GM12878 (cell line): ENCODE data around the gene BRAF. TPM values are rescaled to one million over a fixed set of nuclear protein-coding genes. Genes with fewer than 3 reads are reported as not detected.

Experiments
- ATAC-seq: fragments of 200-7000 bp; cut with Tn5 transposase; 3 replicates; pipeline ENCODE4 v1.9.1; 2020; ENCODE audit warnings: mild to moderate bottlenecking, moderate library complexity
- BruUV-seq: library from RNA; stranded (reverse); fragments of 400-500 nt; replicated peaks from 2 replicates; lab custom pipeline; 2021; lab: Mats Ljungman, UMichigan
- CTCF ChIA-PET: fragments of 300-600 bp; sonication (Branson Sonifier 250); formaldehyde crosslinking; extraction: SDS; loops from one replicate; lab custom pipeline; 2021; ENCODE audit warnings: inconsistent platforms; lab: Yijun Ruan, JAX
- POLR2A ChIA-PET: fragments of 350-600 bp; formaldehyde crosslinking; extraction: SDS; loops from one replicate; lab custom pipeline; 2021; ENCODE audit warnings: inconsistent platforms; lab: Charles Lee
- RAD21 ChIA-PET: fragments of 300-600 bp; sonication (Branson Sonifier 250); formaldehyde crosslinking; loops from one replicate; lab custom pipeline; 2023; ENCODE audit warnings: antibody characterized with exemption; ENCODE audit not compliant: unreplicated experiment; lab: Charles Lee
- SMC1A ChIA-PET: fragments of 300-600 bp; sonication (Branson Sonifier 250); formaldehyde crosslinking; loops from one replicate; lab custom pipeline; 2023; ENCODE audit not compliant: unreplicated experiment, uncharacterized antibody; lab: Charles Lee
- DNase-seq: peaks from one replicate; pipeline ENCODE4 v3.0.0-alpha.2; 2011; ENCODE audit warnings: low read depth, low spot score
- FAIRE-seq: peaks from 3 replicates; lab custom pipeline; 2011; peaks lifted over from hg19 to GRCh38; lab: Jason Lieb, UNC
- H2AFZ ChIP-seq: 2 replicates; pipeline ENCODE4 v1.6.0; 2011; ENCODE audit warnings: low read depth, low read length, control low read depth; ENCODE audit not compliant: control insufficient read depth
- H3K27ac ChIP-seq: 2 replicates; pipeline ENCODE4 v1.5.1; 2011; ENCODE audit warnings: control low read depth; ENCODE audit not compliant: control insufficient read depth, insufficient read depth
- H3K27me3 ChIP-seq, 2 experiments: replicated peaks in 1 of 2; 2 replicates each; pipeline versions ENCODE4 v1.6.0 to v1.6.1; 2011; ENCODE audit warnings: low read length in 1 of 2; ENCODE audit not compliant: control insufficient read depth in 2 of 2, insufficient read depth in 2 of 2
- H3K36me3 ChIP-seq, 2 experiments: 2 replicates each; pipeline ENCODE4 v1.5.1; 2011; ENCODE audit warnings: low read length in 1 of 2; ENCODE audit not compliant: control insufficient read depth in 2 of 2, insufficient read depth in 2 of 2
- H3K4me1 ChIP-seq: 2 replicates; pipeline ENCODE4 v1.6.1; 2011; ENCODE audit warnings: mild to moderate bottlenecking, low read length, moderate library complexity, mixed read lengths; ENCODE audit not compliant: control insufficient read depth, insufficient read depth
- H3K4me2 ChIP-seq: 2 replicates; pipeline ENCODE4 v1.6.0; 2011; ENCODE audit warnings: control low read depth; ENCODE audit not compliant: control insufficient read depth, insufficient read depth
- H3K4me3 ChIP-seq: fragments of 200-600 bp; sonication (generic); 2 replicates; pipeline ENCODE4 v1.5.1; 2016
- H3K79me2 ChIP-seq: 2 replicates; pipeline ENCODE4 v1.6.0; 2011; ENCODE audit warnings: low read length; ENCODE audit not compliant: control insufficient read depth, insufficient read depth
- H3K9ac ChIP-seq: 2 replicates; pipeline ENCODE4 v1.8.0; 2011; ENCODE audit warnings: low read length, control low read depth, mixed read lengths; ENCODE audit not compliant: control insufficient read depth, insufficient read depth
- H3K9me3 ChIP-seq: replicated peaks from 3 replicates; pipeline ENCODE4 v1.5.1; 2011; ENCODE audit warnings: mild to moderate bottlenecking, low read length; ENCODE audit not compliant: control insufficient read depth, insufficient read depth
- H4K20me1 ChIP-seq: 2 replicates; pipeline ENCODE4 v1.6.0; 2011; ENCODE audit not compliant: control insufficient read depth, insufficient read depth
- ATF2 ChIP-seq: IDR thresholded peaks from 2 replicates; pipeline ENCODE4 v1.6.1; 2012; ENCODE audit warnings: low read length, inconsistent platforms
- EED ChIP-seq: sonication (generic); IDR thresholded peaks from 2 replicates; pipeline ENCODE4 v1.6.1; 2016; ENCODE audit warnings: antibody characterized with exemption, low read depth
- IKZF1 ChIP-seq: fragments of 450-650 bp; conservative IDR thresholded peaks from 2 replicates; pipeline ENCODE4 v1.6.1; 2017; ENCODE audit warnings: antibody characterized with exemption, mild to moderate bottlenecking
- IKZF2 ChIP-seq, 2 experiments: fragments of 450-650 bp; IDR thresholded peaks; 2 replicates each; pipeline ENCODE4 v1.6.1; 2017; ENCODE audit warnings: mild to moderate bottlenecking in 2 of 2, moderate library complexity in 2 of 2
- MEF2A ChIP-seq: IDR thresholded peaks from 2 replicates; pipeline ENCODE4 v1.6.1; 2011; ENCODE audit warnings: low read depth, mild to moderate bottlenecking, low read length, moderate library complexity; ENCODE audit not compliant: insufficient read depth
- MXI1 ChIP-seq: fragments of 150-350 bp; IDR thresholded peaks from 2 replicates; pipeline ENCODE4 v1.6.1; 2011; ENCODE audit warnings: low read depth, mild to moderate bottlenecking, inconsistent platforms, low read length, improper control_type of control experiment
- PAX8 ChIP-seq: fragments of 450-650 bp; IDR thresholded peaks from 2 replicates; pipeline ENCODE4 v1.6.1; 2017; ENCODE audit warnings: mild to moderate bottlenecking, moderate library complexity
- SPI1 ChIP-seq: IDR thresholded peaks from 2 replicates; pipeline ENCODE4 v1.6.1; 2011; ENCODE audit warnings: low read depth, mild to moderate bottlenecking, low read length, moderate library complexity, borderline replicate concordance; ENCODE audit not compliant: insufficient read depth
- ZNF24 ChIP-seq: fragments of 450-650 bp; IDR thresholded peaks from 2 replicates; pipeline ENCODE4 v1.6.1; 2017; ENCODE audit warnings: antibody characterized with exemption, mild to moderate bottlenecking
- ZZZ3 ChIP-seq: IDR thresholded peaks from 2 replicates; pipeline ENCODE4 v1.6.1; 2011; ENCODE audit warnings: low read depth; ENCODE audit not compliant: control insufficient read depth, insufficient read length
- WGBS: methylation state at CpG from one replicate; pipeline ENCODE4 v1.1.6; 2016; ENCODE audit warnings: low lambda C conversion rate; ENCODE audit not compliant: insufficient replicate concordance, insufficient coverage; ENCODE audit errors: missing lambda C conversion rate; 5-methylcytosine and 5-hydroxymethylcytosine counted together
- in situ Hi-C: fragments of 300-500 bp; cut with MboI; formaldehyde crosslinking; loops from 9 replicates; pipeline ENCODE4 v1.14.3; 2018; ENCODE audit warnings: mixed read lengths
- intact Hi-C: fragments of 100-400 bp; cut with micrococcal nuclease; formaldehyde crosslinking; loops from one replicate; pipeline ENCODE4 v1.14.2; 2022; ENCODE audit not compliant: unreplicated experiment
- polyA plus RNA-seq, 11 experiments: library from polyadenylated mRNA; depleted of rRNA in 4 of 11; unstranded in 6 of 11; stranded (reverse) in 5 of 11; fragments of >200 nt; fragmentation: Nextera tagmentation in 4 of 11; fragmentation: Illumina TruSeq in 1 of 11; extraction: Ambion mirVana in 4 of 11; extraction: Trizol in 1 of 11; gene quantifications; 1 replicate in 1 of 11; 2 replicates in 10 of 11; pipeline versions ENCODE4 v1.2.1 to v1.2.3, GENCODE V29; 2011 to 2016; ENCODE audit warnings: inconsistent platforms in 2 of 11, missing spikeins in 2 of 11, low read depth in 1 of 11
- total RNA-seq, 4 experiments: library from RNA; depleted of rRNA in 3 of 4; stranded (reverse); fragments of >200 nt in 3 of 4; fragmentation: Illumina TruSeq in 1 of 4; extraction: Trizol in 1 of 4; gene quantifications; 2 replicates each; pipeline versions ENCODE4 v1.2.1 to v1.2.3, GENCODE V29; 2013 to 2021

The BRAF gene
- total and polyA plus RNA-seq, 10 of the 15 experiments (the other 5 are each of a cell fraction or from before 2014, with no cell fraction given): 2.6 to 31.0 (median 10.6) TPM

GRCh38 chr7:140719721-140720120, 205.0 kb downstream of the BRAF start:
- no peaks in the 10 kb centered on the region for H3K79me2 ChIP-seq
- TF ChIP-seq MEF2A (no peak), ZZZ3 (no peak), SPI1 (peak; percentile 37; the same call in 1 of the 2 replicates), PAX8 (no peak), IKZF1 (0 out of 2 replicates have a peak, but pooled peaks have one; percentile 13), EED (peak; percentile 48; the same call in 1 of the 2 replicates), IKZF2 (IDR thresholded peaks at IDR 0.05) (peak in 1 of 2 experiments; percentile 13; a peak in 1 of 4 replicates), ZNF24 (no peak), ATF2 (no peak), MXI1 (no peak)
- TF ChIP-seq, all 136 proteins: peak for 4
- no peak overlapping the region for H3K4me3 ChIP-seq
- no peaks in the 10 kb centered on the region; the same call in 1 of the 2 replicates for H4K20me1 ChIP-seq
- ChIA-PET SMC1A (interaction anchor here (2.8 kb wide), 1 partner anchor 45 kb away, joined by 9 read pairs; no protein-coding TSS in a partner anchor), RAD21 (no interaction called here), CTCF (no interaction called here), POLR2A (no interaction called here)
- in situ Hi-C loops (no loop called here), intact Hi-C loops (no loop called here)
- no peak for FAIRE-seq
- no peaks in the 10 kb centered on the region for H3K27me3 ChIP-seq
- no peaks in the 10 kb centered on the region; the same call in 1 of the 2 replicates for H3K4me1 ChIP-seq
- DNase-seq: peak; percentile 11
- 45% methylated on average over 5 of the region's 5 CpGs for WGBS
- ATAC-seq: peak; percentile 34
- H2AFZ ChIP-seq: peak overlapping the region; percentile 19; the same call in 1 of the 2 replicates
- H3K9me3 ChIP-seq: no peaks in the 10 kb centered on the region
- H3K4me2 ChIP-seq: no peak overlapping the region
- H3K36me3 ChIP-seq: no peaks in the 10 kb centered on the region; a peak in 1 of 4 replicates
- no TSS peak for BruUV-seq
- H3K9ac ChIP-seq: no peak overlapping the region
- H3K27ac ChIP-seq: no peak overlapping the region
